ENCODE measurements around the gene ASB18. TPM values are rescaled to one million over a fixed set of nuclear protein-coding genes. Genes with fewer than 3 reads are reported as not detected.

Gene ASB18
- total RNA-seq, 1 experiment from 2014 or later = not detected

DNA sequence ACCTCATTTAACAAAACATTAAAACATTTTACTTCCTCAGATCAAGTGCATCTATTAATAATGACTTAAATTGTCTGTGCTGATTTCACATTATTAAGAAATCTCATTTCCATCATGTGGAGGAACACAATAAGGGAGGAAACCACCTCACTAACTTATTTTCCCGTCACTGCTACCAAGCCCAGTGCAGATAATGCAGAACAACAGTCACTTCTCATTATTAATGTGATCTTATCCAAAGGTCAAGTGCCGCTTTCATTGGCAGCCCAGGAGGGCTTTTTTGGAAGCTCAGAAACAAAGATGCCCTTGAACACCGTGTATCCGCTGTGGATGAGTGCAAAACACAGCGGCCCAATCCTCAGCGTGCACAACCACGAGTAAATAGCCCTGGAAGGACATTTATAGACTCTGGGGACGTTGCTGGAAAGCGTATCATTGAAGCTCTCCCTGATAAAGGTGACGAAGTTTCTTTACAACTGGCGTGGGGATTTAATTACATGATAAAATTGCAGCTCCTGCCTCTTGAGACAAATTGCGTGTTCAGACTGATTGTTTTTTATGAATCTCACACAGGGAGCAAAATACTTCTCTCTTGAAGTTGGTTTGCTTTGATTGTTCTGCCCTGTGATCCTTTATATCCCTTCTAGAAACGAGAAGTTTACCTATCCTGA is 13.2 kb downstream of the ASB18 start:
- ATAC-seq = no peak
- no peak for TF ChIP-seq FOXJ3 (CRISPR knock-in tag; IDR thresholded peaks at IDR 0.05; ENCODE audit: borderline replicate concordance)
- Mint-ChIP-seq H3K4me3 (no peak overlapping the region), H3K9me3 (no peaks in the 10 kb centered on the region), H3K36me3 (no peaks in the 10 kb centered on the region), H3K27ac (no peak overlapping the region), H3K27me3 (ENCODE audit: low read depth) (no peaks in the 10 kb centered on the region), H3K4me1 (peaks cover 16% of the 10 kb centered on the region)
- CTCF ChIA-PET = no interaction called here
- POLR2A ChIA-PET = interaction anchor here (1.0 kb wide), 1 partner anchor 40 kb away, joined by 3 read pairs; no protein-coding TSS in a partner anchor
- no peak for DNase-seq (ENCODE audit: low spot score)

DNA sequence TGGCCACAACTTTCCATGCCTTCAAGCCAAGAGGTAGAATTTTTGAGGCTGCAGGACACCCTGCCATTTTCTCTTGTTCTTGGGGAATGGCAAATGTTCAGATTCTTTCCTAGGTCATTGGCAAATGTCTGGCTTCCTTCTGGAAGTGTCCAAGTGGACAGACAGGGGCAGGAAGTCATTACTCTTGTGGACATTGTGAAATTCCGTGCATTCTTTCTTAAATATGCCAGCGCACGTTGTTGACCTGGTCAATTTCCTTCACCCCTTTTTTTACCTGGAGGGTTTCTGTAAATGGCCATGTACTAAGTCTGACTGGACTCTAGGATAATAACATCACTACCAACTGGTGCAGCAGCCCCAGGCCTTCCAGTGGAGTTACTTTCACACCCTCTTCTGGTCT is 13.9 kb downstream of the ASB18 start:
- H3K36me3 Mint-ChIP-seq = no peaks in the 10 kb centered on the region
- no peaks in the 10 kb centered on the region for H3K27me3 Mint-ChIP-seq (ENCODE audit: low read depth)
- ChIA-PET CTCF (no interaction called here), POLR2A (no interaction called here)
- H3K4me3 Mint-ChIP-seq = no peak overlapping the region
- no peak overlapping the region for H3K27ac Mint-ChIP-seq
- no peaks in the 10 kb centered on the region for H3K9me3 Mint-ChIP-seq
- no peak for ATAC-seq
- no peak for DNase-seq (ENCODE audit: low spot score)
- H3K4me1 Mint-ChIP-seq = peaks cover 13% of the 10 kb centered on the region
- TF ChIP-seq JUN (CRISPR knock-in tag; IDR thresholded peaks at IDR 0.05) (no peak), ATF2 (CRISPR knock-in tag; IDR thresholded peaks at IDR 0.05; ENCODE audit: borderline replicate concordance, low read depth) (no peak), ARID4B (CRISPR knock-in tag; IDR thresholded peaks at IDR 0.05; ENCODE audit: borderline replicate concordance) (no peak), ZNF263 (CRISPR knock-in tag; IDR thresholded peaks at IDR 0.05; ENCODE audit: low read depth) (no peak), PRRX2 (CRISPR knock-in tag; IDR thresholded peaks at IDR 0.05) (no peak), ATF3 (CRISPR knock-in tag; conservative IDR thresholded peaks at IDR 0.05) (no peak), NFATC4 (CRISPR knock-in tag; IDR thresholded peaks at IDR 0.05) (no peak), FOXJ3 (CRISPR knock-in tag; IDR thresholded peaks at IDR 0.05; ENCODE audit: borderline replicate concordance) (no peak), OVOL2 (CRISPR knock-in tag; IDR thresholded peaks at IDR 0.05; ENCODE audit: borderline replicate concordance) (no peak), TEAD1 (CRISPR knock-in tag; IDR thresholded peaks at IDR 0.05) (no peak), MYBL2 (CRISPR knock-in tag; IDR thresholded peaks at IDR 0.05) (no peak), ZNF121 (CRISPR knock-in tag; IDR thresholded peaks at IDR 0.05) (no peak), NR1H2 (CRISPR knock-in tag; IDR thresholded peaks at IDR 0.05) (no peak), ZNF317 (CRISPR knock-in tag; IDR thresholded peaks at IDR 0.05; ENCODE audit: borderline replicate concordance, low read depth) (no peak)
- TF ChIP-seq, protein P1, sequence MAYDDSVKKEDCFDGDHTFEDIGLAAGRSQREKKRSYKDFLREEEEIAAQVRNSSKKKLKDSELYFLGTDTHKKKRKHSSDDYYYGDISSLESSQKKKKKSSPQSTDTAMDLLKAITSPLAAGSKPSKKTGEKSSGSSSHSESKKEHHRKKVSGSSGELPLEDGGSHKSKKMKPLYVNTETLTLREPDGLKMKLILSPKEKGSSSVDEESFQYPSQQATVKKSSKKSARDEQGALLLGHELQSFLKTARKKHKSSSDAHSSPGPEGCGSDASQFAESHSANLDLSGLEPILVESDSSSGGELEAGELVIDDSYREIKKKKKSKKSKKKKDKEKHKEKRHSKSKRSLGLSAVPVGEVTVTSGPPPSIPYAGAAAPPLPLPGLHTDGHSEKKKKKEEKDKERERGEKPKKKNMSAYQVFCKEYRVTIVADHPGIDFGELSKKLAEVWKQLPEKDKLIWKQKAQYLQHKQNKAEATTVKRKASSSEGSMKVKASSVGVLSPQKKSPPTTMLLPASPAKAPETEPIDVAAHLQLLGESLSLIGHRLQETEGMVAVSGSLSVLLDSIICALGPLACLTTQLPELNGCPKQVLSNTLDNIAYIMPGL (CRISPR knock-in tag; IDR thresholded peaks at IDR 0.05) = no peak
- TF ChIP-seq, protein P2, sequence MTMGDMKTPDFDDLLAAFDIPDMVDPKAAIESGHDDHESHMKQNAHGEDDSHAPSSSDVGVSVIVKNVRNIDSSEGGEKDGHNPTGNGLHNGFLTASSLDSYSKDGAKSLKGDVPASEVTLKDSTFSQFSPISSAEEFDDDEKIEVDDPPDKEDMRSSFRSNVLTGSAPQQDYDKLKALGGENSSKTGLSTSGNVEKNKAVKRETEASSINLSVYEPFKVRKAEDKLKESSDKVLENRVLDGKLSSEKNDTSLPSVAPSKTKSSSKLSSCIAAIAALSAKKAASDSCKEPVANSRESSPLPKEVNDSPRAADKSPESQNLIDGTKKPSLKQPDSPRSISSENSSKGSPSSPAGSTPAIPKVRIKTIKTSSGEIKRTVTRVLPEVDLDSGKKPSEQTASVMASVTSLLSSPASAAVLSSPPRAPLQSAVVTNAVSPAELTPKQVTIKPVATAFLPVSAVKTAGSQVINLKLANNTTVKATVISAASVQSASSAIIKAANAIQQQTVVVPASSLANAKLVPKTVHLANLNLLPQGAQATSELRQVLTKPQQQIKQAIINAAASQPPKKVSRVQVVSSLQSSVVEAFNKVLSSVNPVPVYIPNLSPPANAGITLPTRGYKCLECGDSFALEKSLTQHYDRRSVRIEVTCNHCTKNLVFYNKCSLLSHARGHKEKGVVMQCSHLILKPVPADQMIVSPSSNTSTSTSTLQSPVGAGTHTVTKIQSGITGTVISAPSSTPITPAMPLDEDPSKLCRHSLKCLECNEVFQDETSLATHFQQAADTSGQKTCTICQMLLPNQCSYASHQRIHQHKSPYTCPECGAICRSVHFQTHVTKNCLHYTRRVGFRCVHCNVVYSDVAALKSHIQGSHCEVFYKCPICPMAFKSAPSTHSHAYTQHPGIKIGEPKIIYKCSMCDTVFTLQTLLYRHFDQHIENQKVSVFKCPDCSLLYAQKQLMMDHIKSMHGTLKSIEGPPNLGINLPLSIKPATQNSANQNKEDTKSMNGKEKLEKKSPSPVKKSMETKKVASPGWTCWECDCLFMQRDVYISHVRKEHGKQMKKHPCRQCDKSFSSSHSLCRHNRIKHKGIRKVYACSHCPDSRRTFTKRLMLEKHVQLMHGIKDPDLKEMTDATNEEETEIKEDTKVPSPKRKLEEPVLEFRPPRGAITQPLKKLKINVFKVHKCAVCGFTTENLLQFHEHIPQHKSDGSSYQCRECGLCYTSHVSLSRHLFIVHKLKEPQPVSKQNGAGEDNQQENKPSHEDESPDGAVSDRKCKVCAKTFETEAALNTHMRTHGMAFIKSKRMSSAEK (CRISPR knock-in tag; IDR thresholded peaks at IDR 0.05; ENCODE audit: borderline replicate concordance) = no peak

Measured in WTC11 (cell line).